Esophagus squamous epithelium (tissue), 4 donors: Measurements from ENCODE around the gene ITPR2.

ENCODE experiments used
- POLR2A ChIP-seq, 4 donors: fragments of 450-650 bp; IDR thresholded peaks; one replicate each; pipeline ENCODE4 v1.6.1; 2017; ENCODE audit warnings: antibody characterized with exemption in 4 of 4, mild to moderate bottlenecking in 4 of 4, moderate library complexity in 3 of 4
- TF ChIP-seq, protein P1 (sequence below), 6 experiments: fragments of 450-650 bp in 4 of 6; fragments of 200-600 bp in 2 of 6; sonication (generic) in 2 of 6; IDR thresholded peaks; one replicate each; pipeline ENCODE4 v1.5.1; 2016 to 2019; ENCODE audit warnings: antibody characterized with exemption in 6 of 6, mild to moderate bottlenecking in 4 of 6, moderate library complexity in 4 of 6

DNA sequence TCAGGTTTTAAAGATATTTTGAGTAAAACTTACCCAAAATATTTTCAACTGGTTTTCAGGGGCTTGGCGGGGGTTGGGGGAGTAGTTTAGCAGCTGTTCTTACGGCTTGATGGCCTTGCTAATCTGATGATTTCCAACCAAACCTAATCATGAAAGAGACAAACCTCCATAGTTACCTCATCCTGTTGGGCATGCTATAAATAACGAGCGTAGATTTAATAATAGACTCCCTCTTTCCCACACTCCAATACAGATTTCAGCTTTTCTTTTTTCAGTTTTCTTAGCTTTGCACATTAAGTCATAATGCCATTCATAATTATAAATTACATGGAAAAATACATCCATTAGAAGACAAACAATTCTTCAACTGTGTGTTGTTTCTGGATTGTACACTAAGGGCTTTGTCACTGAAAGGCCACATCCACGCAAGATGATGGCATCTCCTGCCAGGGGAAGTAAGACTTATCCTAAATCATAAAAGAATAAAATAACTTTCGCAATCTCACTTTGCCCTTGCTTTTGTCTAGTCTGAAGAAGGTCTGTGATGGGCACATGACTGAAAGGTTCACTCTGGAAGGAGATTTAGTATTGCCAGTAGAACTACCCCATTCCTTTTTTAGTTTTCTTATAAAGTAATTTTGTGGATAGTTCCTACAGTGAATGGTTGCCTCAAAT, 23.2 kb downstream of the ITPR2 start:
- TF ChIP-seq, protein P1, sequence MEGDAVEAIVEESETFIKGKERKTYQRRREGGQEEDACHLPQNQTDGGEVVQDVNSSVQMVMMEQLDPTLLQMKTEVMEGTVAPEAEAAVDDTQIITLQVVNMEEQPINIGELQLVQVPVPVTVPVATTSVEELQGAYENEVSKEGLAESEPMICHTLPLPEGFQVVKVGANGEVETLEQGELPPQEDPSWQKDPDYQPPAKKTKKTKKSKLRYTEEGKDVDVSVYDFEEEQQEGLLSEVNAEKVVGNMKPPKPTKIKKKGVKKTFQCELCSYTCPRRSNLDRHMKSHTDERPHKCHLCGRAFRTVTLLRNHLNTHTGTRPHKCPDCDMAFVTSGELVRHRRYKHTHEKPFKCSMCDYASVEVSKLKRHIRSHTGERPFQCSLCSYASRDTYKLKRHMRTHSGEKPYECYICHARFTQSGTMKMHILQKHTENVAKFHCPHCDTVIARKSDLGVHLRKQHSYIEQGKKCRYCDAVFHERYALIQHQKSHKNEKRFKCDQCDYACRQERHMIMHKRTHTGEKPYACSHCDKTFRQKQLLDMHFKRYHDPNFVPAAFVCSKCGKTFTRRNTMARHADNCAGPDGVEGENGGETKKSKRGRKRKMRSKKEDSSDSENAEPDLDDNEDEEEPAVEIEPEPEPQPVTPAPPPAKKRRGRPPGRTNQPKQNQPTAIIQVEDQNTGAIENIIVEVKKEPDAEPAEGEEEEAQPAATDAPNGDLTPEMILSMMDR (IDR thresholded peaks at IDR 0.05) = no peak
- no peak for TF ChIP-seq POLR2A (IDR thresholded peaks at IDR 0.05)
